HepG2 (cell line): Measurements from ENCODE around the gene PBX1.

Source experiments
- ASH2L ChIP-seq: fragments of 300-600, 200-600 bp; sonication (generic); IDR thresholded peaks from 2 replicates; pipeline ENCODE4 v1.7.0; 2017; ENCODE audit warnings: low read depth, mild to moderate bottlenecking, moderate library complexity, mixed read lengths, low read length; ENCODE audit not compliant: insufficient read length
- DPF2 ChIP-seq: sonication (generic); formaldehyde crosslinking; IDR thresholded peaks from 2 replicates; pipeline ENCODE4 v1.4.0; 2020; ENCODE audit warnings: mild to moderate bottlenecking, low read depth, missing genetic modification reagents, borderline replicate concordance
- TF ChIP-seq, protein P1 (sequence below): sonication (generic); formaldehyde crosslinking; IDR thresholded peaks from 2 replicates; pipeline ENCODE4 v1.5.0; 2020; ENCODE audit warnings: mild to moderate bottlenecking, missing genetic modification reagents, moderate library complexity

DNA sequence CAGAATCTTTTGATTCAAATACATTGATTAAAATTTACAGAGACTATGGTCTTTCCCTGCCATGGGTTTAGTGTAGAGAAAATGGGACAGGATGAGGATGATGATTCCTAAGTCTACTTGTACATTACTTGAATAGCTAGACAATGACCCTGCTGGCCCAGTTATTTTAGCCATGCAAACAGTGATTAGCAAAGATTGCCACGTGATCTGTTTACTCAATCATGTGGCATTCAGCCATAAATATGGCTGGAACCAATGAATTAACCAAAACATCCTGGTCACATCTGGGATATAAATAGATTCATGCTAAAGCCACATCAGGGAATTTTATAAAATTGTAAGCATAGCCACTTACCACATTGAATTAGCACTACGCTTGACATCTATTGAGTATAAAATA lies 167.3 kb downstream of the PBX1 start:
- TF ChIP-seq ASH2L, result no peak
- TF ChIP-seq, protein P1, sequence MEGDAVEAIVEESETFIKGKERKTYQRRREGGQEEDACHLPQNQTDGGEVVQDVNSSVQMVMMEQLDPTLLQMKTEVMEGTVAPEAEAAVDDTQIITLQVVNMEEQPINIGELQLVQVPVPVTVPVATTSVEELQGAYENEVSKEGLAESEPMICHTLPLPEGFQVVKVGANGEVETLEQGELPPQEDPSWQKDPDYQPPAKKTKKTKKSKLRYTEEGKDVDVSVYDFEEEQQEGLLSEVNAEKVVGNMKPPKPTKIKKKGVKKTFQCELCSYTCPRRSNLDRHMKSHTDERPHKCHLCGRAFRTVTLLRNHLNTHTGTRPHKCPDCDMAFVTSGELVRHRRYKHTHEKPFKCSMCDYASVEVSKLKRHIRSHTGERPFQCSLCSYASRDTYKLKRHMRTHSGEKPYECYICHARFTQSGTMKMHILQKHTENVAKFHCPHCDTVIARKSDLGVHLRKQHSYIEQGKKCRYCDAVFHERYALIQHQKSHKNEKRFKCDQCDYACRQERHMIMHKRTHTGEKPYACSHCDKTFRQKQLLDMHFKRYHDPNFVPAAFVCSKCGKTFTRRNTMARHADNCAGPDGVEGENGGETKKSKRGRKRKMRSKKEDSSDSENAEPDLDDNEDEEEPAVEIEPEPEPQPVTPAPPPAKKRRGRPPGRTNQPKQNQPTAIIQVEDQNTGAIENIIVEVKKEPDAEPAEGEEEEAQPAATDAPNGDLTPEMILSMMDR (CRISPR knock-in tag), result no peak
- TF ChIP-seq DPF2 (CRISPR knock-in tag), result no peak
